HuH-7.5 (cell line): ENCODE results near the gene DDI1.
"Not testable (repeated sequence)": the region's sequence is repeated elsewhere in the genome, so short reads cannot be mapped to it uniquely, and the experiment has no call there.

Experiments used
- DNase-seq: peaks from one replicate; pipeline ENCODE4 v3.0.0; 2011; ENCODE audit warnings: low spot score

Gene DDI1

DNA sequence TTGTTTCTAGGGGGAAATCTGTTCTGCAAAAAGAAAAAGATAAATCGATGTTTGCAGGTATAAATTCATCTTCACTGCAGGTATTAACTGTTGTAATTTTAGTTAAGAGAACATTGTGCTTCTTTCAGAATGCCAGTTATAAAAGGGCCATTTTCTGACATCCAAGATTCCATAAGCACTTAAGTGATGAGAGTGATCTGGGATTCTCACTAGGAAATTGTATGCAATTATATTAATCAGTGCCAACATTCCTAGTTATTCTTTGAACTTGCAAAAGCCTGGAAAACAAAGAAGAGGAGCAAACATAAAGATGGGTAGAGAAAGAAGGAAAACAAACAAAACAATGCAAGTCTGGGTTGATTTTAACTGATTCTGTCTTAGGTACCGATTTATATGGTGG is 5.4 kb downstream of the DDI1 start:
- DNase-seq: no peak

- no peak for DNase-seq
These were observed 6.7 kb downstream of the DDI1 start for GRCh38 chr11:104043142-104043541.

DNA sequence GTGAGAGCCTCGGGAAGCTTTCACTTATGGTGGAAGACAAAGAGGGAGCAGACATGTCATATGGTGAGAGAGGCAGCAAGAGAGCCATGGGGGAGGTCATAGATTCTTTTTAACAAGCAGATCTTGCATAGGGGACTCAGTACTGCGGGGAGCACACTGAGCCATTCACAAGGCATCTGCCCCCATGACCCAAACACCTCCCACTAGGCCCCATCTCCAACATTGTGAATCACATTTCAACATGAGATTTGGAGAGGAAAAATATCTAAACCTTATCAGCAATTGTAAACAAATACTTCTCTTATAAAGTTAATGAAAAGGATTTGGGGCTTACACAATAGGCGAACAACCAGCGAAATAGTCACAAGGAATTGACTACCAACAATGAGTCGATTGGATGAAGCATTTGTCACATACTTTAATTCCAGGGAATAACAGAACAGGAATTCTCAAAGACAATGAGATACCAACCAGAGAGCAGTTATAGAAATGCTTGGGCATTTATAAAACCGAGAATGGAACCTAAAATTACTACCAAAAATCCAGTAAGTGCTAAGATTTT is 7.3 kb downstream of the DDI1 start:
- DNase-seq: no peak

GRCh38 chr11:104046331-104046730 is 9.9 kb downstream of the DDI1 start:
- no peak for DNase-seq

GRCh38 chr11:104046858-104047257 is 10.4 kb downstream of the DDI1 start:
- DNase-seq: not testable (repeated sequence)

DNA sequence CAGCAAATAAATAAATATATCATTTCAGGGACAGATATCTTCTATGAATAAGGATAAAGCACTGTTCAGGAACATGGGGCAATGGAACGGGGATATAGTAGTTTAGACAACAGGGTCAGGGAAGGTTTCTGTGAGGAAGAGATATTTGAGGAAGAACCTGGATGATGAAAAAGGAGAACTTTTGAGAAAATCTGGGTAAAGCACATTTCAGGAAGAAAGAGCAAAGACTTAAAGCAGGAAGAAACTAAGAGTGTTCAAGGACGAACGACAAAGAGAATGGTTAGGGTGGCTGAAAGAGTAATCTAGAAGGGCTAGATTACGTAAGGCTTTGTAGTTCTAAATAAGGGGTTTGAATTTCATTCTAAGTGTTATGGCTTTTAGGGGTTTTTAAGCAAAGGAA is 12.7 kb downstream of the DDI1 start:
- no peak for DNase-seq

DNA sequence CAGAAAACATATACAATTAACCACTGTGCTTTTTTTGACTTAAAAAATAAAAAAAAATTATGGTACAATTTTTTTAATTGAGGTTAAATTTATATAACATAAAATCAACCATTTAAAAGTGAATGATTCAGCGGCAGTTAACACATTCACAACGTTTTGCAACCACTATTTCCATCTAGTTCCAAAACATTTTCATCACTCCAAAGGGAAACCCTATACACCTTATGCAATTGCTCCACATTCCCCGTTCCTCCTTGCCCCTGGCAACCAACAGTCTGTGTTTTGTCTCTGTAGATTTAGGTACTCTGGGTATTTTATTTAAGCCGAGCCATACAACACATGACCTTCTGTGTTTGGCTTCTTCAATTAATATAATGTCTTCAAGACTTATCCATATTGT is 15.3 kb downstream of the DDI1 start:
- DNase-seq: no peak

- no peak for DNase-seq
These were observed 17.5 kb downstream of the DDI1 start for GRCh38 chr11:104053743-104054478.

- no peak for DNase-seq
These were observed 18.6 kb downstream of the DDI1 start for GRCh38 chr11:104054911-104055529.

DNA sequence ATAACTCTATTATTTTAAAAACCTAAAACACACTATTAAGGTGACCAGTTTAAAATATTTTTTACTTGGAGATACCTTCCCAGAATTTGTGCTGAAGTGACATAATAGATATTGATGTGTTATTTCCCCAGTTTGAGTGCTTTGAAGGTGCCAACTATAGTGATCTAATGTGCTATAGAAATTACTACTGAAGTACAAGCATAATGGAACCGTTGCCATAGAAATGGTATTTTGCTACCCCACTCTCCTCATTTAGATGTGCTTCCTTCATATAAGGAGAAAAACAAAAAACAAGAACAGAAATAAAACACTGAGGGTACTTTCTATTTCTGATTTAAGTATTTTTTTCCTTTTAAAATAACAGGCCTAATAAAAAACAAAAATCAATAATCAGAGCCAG is 19.2 kb downstream of the DDI1 start:
- DNase-seq: no peak

DNA sequence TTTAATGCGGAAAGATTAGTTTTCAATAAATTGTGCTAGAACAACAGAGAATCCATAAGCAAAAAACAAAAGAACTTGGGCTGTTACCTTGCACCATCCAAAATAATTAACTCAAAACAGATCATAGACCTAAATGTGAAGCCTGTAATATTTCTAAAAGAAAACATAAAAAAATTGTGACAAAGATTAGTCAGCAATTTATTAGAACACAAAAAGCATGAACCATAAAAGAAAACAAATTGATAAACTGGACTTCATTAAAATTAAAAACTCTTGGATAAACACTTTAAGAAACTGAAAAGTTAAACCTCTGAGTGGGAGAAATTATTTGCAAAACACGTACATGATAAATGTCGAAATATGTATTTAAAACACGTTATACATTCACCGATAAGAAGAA is 21.5 kb downstream of the DDI1 start:
- no peak for DNase-seq

DNA sequence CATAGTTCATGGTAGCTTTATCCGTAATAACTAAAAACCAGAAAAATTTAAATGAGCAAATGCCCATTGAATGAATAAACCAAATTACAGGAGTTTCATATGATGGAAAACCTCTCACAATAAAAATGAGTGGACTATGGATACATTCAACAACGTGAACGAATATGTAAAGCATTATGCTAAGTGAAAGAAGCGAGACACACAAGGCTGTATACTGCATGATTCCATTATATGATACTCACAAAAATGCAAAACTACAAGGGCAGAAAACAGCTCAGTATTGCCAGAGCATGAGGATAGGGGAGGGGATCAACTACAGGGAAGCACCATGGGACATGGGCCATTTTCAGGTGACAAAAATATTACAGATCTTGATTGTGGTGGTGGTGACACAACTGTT is 22.2 kb downstream of the DDI1 start:
- DNase-seq: no peak

- DNase-seq: no peak
These were observed 23.8 kb downstream of the DDI1 start for GRCh38 chr11:104060004-104060794.

GRCh38 chr11:104060820-104061219 is 24.4 kb downstream of the DDI1 start:
- no peak for DNase-seq

DNA sequence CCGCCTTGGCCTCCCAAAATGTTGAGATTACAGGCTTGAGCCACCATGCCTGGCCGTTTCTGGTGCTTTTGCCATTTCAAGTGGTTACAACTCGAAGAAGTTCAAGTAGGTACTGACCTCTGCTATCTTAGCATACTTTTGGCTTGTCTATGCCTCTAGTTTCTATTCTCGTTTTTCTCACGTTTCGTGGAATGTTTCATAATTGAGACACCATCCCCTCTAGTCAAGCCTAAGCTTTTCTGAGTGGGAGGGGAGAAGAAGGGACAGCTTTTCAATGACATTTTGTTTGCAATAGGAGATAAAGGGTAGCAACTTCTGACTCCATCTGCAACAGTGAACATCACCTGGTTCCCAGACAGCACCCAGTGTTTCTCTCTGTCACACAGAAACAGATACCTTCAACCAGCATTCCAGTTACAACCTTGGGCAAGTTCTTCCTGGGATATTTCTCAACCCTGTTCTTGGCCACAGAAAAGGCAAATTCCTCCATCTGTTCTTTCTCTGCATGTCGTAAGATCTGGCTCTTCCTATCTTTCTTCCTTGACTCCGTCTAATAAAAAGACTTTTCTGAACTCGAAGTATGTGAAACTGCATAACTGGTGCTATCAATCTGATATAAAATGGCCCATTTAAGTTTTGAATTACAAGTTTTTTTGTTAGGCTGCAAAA is 25.5 kb downstream of the DDI1 start:
- no peak for DNase-seq

DNA sequence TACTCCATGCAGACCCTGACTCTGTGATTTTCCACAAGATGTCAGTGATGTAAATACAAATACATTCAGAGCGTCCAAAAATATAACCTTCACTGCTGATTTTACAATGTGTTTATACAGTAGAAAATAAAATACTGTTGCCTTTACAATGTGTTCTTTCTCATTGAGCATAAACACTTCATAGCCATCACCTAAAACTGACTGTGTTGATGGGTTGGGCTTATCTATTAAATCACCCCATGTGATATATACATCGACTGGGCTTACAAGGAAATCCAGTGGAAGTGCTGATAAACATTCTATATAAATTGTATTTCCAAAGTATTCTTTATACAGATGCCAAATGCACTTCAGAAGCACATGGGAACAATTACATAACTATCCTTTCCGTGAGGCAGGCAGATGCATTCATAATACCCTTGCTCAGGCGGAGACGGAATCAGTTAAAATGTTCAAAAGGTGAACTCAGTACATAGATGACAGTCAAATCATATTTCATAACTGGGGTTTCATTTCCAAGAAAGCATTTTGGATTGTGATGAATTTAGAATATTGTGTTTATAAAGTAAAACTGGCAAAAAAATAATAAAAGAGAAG is 27.7 kb downstream of the DDI1 start:
- no peak for DNase-seq

GRCh38 chr11:104067534-104067933 is 31.1 kb downstream of the DDI1 start:
- DNase-seq: no peak

- no peak for DNase-seq
These were observed 37.7 kb downstream of the DDI1 start for GRCh38 chr11:104073950-104074705.

- DNase-seq: no peak
These were observed 38.7 kb downstream of the DDI1 start for GRCh38 chr11:104075091-104075490.

DNA sequence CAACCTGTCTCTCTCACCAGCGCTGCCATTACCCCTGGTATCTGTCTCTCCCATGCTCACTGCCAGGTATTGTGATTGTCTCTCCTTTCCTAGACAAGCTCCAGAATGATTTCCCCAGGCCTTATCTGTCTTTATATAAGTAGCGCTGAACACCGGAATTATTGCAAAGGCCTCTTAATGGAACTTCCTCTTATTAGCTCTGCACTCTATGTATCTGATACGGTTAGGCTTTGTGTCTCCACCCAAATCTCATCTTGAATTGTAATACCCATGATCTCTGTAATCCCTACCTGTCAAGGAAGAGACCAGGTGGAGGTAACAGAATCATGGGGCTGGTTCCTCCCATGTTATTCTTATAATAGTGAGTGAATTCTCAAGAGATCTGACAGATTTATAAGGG is 39.3 kb downstream of the DDI1 start:
- no peak for DNase-seq

GRCh38 chr11:104076455-104076854 is 40.0 kb downstream of the DDI1 start:
- no peak for DNase-seq
